Tibial nerve (tissue), 4 donors: ENCODE data around the gene SLC6A9.

Source experiments
- CTCF ChIP-seq, 5 experiments: fragments of 200-600 bp in 3 of 5; fragments of 450-650 bp in 2 of 5; sonication (generic) in 3 of 5; IDR thresholded peaks; one replicate each; pipeline ENCODE4 v1.5.1; 2016 to 2019; ENCODE audit warnings: antibody characterized with exemption in 5 of 5, mild to moderate bottlenecking in 3 of 5, moderate library complexity in 2 of 5
- EP300 ChIP-seq, 2 donors: sonication (generic); formaldehyde crosslinking; IDR thresholded peaks; one replicate each; pipeline ENCODE4 v1.6.1; 2017; ENCODE audit warnings: antibody characterized with exemption in 2 of 2, mild to moderate bottlenecking in 1 of 2

GRCh38 chr1:44079566-44079965 is 48.3 kb upstream of the SLC6A9 start:
- TF ChIP-seq CTCF (IDR thresholded peaks at IDR 0.05) (no peak), EP300 (IDR thresholded peaks at IDR 0.05) (no peak)
